Esophagus squamous epithelium (tissue), 5 donors: ENCODE measurements around the gene ADAM11. TPM values are rescaled to one million over a fixed set of nuclear protein-coding genes. Genes with fewer than 3 reads are reported as not detected.

Experiments
- DNase-seq: peaks from one replicate; lab custom pipeline; 2025; lab: John Stamatoyannopoulos, UW
- H3K27ac ChIP-seq, 4 donors: fragments of 200-600 bp; sonication (generic); one replicate each; pipeline ENCODE4 v1.5.1; 2016 to 2019; ENCODE audit warnings: mild to moderate bottlenecking in 1 of 4
- H3K27me3 ChIP-seq, 4 donors: fragments of 200-600 bp; sonication (generic); 1 replicate in 3 of 4; 2 replicates in 1 of 4; pipeline versions ENCODE4 v1.5.1 to v1.6.0; 2017 to 2021; ENCODE audit warnings: antibody characterized with exemption in 1 of 4
- H3K36me3 ChIP-seq, 3 donors: fragments of 200-600 bp; sonication (generic); one replicate each; pipeline ENCODE4 v1.5.1; 2016 to 2019
- H3K4me1 ChIP-seq, 3 donors: fragments of 200-600 bp; sonication (generic); one replicate each; pipeline ENCODE4 v1.5.1; 2017 to 2019
- H3K4me3 ChIP-seq, 4 donors: fragments of 200-600 bp; sonication (generic); 1 replicate in 3 of 4; 2 replicates in 1 of 4; pipeline ENCODE4 v1.5.1; 2016 to 2019; ENCODE audit warnings: mild to moderate bottlenecking in 2 of 4, moderate library complexity in 1 of 4
- H3K9me3 ChIP-seq, 3 donors: fragments of 200-600 bp; sonication (generic); one replicate each; pipeline ENCODE4 v1.5.1; 2016 to 2019
- CTCF ChIP-seq, 6 experiments: fragments of 450-650 bp in 4 of 6; fragments of 200-600 bp in 2 of 6; sonication (generic) in 2 of 6; IDR thresholded peaks; one replicate each; pipeline ENCODE4 v1.5.1; 2016 to 2019; ENCODE audit warnings: antibody characterized with exemption in 6 of 6, mild to moderate bottlenecking in 4 of 6, moderate library complexity in 4 of 6
- POLR2A ChIP-seq, 4 donors: fragments of 450-650 bp; IDR thresholded peaks; one replicate each; pipeline ENCODE4 v1.6.1; 2017; ENCODE audit warnings: antibody characterized with exemption in 4 of 4, mild to moderate bottlenecking in 4 of 4, moderate library complexity in 3 of 4
- WGBS, 2 donors: methylation state at CpG; one replicate each; pipeline ENCODE4 v1.1.5; 2018; 5-methylcytosine and 5-hydroxymethylcytosine counted together
- intact Hi-C: fragments of 100-400 bp; cut with DNase I; formaldehyde crosslinking; loops from one replicate; pipeline ENCODE4 v1.15.0; 2022
- total RNA-seq, 4 donors: library from RNA; depleted of rRNA; stranded (reverse); fragments of >200 nt; gene quantifications; one replicate each; pipeline ENCODE4 v1.1.0, GENCODE V29; 2016
- donor health status: DM: yes; HTN: yes; CAD: no.

The ADAM11 gene
- total RNA-seq, 4 donors from 2014 or later: 0.18 to 0.38 TPM; not detected in 2

GRCh38 chr17:44777394-44778348 lies 18.9 kb downstream of the ADAM11 start:
- Histone ChIP-seq H3K27ac (no peak overlapping the region), H3K9me3 (no peaks in the 10 kb centered on the region), H3K27me3 (peaks cover 0 to 51% (median 0%) of the 10 kb centered on the region in 4 donors), H3K4me1 (peaks cover 19 to 56% (median 28%) of the 10 kb centered on the region in 3 donors), H3K36me3 (no peaks in the 10 kb centered on the region), H3K4me3 (no peak overlapping the region)
- TF ChIP-seq CTCF (IDR thresholded peaks at IDR 0.05): no peak
- TF ChIP-seq POLR2A (IDR thresholded peaks at IDR 0.05): no peak
- WGBS, 2 donors: 63% methylated on average over 11 of the region's 20 CpGs; no CpG with 5 or more reads in 1 of the 2 donors
- DNase-seq: no peak
- intact Hi-C loops: loop anchor here (5.0 kb wide), 2 partner anchors 90 to 355 kb away; partner anchors contain the start of gene PLCD3

GRCh38 chr17:44778656-44779210 lies 19.9 kb downstream of the ADAM11 start:
- DNase-seq: no peak
- Histone ChIP-seq H3K27me3 (peaks cover 0 to 40% (median 0%) of the 10 kb centered on the region in 4 donors), H3K9me3 (no peaks in the 10 kb centered on the region), H3K4me1 (peaks cover 19 to 60% (median 28%) of the 10 kb centered on the region in 3 donors), H3K4me3 (peak overlapping the region in 3 of 4 donors; percentile 32 to 63 (median 35)), H3K27ac (peak overlapping the region in 1 of 4 donors; percentile 51), H3K36me3 (no peaks in the 10 kb centered on the region)
- no peak for TF ChIP-seq POLR2A (IDR thresholded peaks at IDR 0.05)
- no peak for TF ChIP-seq CTCF (IDR thresholded peaks at IDR 0.05)
- intact Hi-C loops: loop anchor here (5.0 kb wide), 2 partner anchors 89 to 354 kb away; partner anchors contain the start of gene PLCD3
- WGBS, 2 donors: 18 to 22% methylated on average over 4 to 9 of the region's 10 CpGs

GRCh38 chr17:44779211-44780025 lies 20.6 kb downstream of the ADAM11 start:
- H3K27ac ChIP-seq: peak overlapping the region in 3 of 4 donors; percentile 12 to 54 (median 51)
- 9 to 19% methylated on average over 8 to 12 of the region's 36 CpGs for WGBS, 2 donors
- no peaks in the 10 kb centered on the region for H3K36me3 ChIP-seq
- no peak for TF ChIP-seq POLR2A (IDR thresholded peaks at IDR 0.05)
- TF ChIP-seq CTCF (IDR thresholded peaks at IDR 0.05): peak; percentile 75 to 90 (median 83)
- peaks cover 0 to 34% (median 0%) of the 10 kb centered on the region in 4 donors for H3K27me3 ChIP-seq
- peaks cover 19 to 58% (median 24%) of the 10 kb centered on the region in 3 donors for H3K4me1 ChIP-seq
- peak overlapping the region in 3 of 4 donors; percentile 32 to 63 (median 35) for H3K4me3 ChIP-seq
- DNase-seq: no peak
- no peaks in the 10 kb centered on the region for H3K9me3 ChIP-seq
- intact Hi-C loops: loop anchor here (5.0 kb wide), 2 partner anchors 88 to 353 kb away; partner anchors contain the start of gene PLCD3

GRCh38 chr17:44780161-44780560 lies 21.4 kb downstream of the ADAM11 start:
- Histone ChIP-seq H3K9me3 (no peaks in the 10 kb centered on the region), H3K27ac (no peak overlapping the region), H3K27me3 (peaks cover 0 to 32% (median 0%) of the 10 kb centered on the region in 4 donors), H3K4me3 (no peak overlapping the region), H3K4me1 (peaks cover 16 to 51% (median 17%) of the 10 kb centered on the region in 3 donors), H3K36me3 (no peaks in the 10 kb centered on the region)
- intact Hi-C loops: no loop called here
- WGBS, 2 donors: 81 to 82% methylated on average over 4 to 6 of the region's 12 CpGs
- no peak for DNase-seq
- TF ChIP-seq POLR2A (IDR thresholded peaks at IDR 0.05): no peak
- no peak for TF ChIP-seq CTCF (IDR thresholded peaks at IDR 0.05)
